HEK293T (cell line): Measurements from ENCODE around the gene EVPL.

Experiments
- ELF4 ChIP-seq: fragments of 450-650 bp; IDR thresholded peaks from 2 replicates; pipeline ENCODE4 v1.6.1; 2017; ENCODE audit warnings: antibody characterized with exemption
- SUZ12 ChIP-seq: fragments of 450-650 bp; IDR thresholded peaks from 2 replicates; pipeline ENCODE4 v1.6.1; 2016; ENCODE audit warnings: mild to moderate bottlenecking
- ZNF384 ChIP-seq: fragments of 450-650 bp; IDR thresholded peaks from 2 replicates; pipeline ENCODE4 v1.6.1; 2016

- no peak for TF ChIP-seq ZNF384
- TF ChIP-seq SUZ12 = no peak
- TF ChIP-seq ELF4 = no peak
These were observed at the start of gene EVPL for GRCh38 chr17:76027159-76027839.
